ENCODE measurements around the gene SMIM45.
A peak's percentile ranks its signal among the peaks of the same experiment; 100 is the strongest.

DNA sequence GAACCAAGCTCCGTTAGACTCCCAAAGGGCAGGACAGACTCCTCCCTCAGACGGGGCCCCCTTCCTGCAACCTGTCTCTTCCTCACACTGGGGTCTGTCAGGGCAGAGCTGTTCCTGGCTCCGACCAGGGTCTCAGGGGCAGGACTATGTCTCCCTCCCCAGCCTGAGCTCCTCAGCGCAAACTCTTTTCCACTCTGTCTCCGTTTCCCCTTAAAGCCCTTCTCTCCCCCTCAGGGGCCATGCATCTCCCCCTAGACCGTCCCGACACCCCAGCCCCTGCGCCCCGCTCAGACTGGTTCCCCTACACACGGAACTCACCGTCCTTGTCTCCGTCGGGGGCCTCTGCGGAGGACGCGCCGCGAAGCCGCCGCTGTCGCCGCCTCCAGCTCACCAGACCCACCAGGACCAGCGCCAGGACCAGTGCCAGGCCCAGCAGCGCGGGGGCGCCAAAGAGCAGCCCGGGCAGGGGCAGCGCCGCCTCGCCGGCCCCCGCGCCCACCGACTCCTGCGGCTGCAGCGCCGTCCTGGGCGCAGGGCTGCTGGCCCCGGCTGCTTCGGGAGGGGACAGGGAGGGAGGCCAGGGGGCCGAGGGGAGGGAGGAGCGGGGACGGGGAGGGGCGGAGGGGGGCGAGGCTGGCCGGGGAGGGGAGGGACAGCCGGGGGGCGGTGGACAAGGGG is 26.0 kb upstream of the SMIM45 start:
- TF ChIP-seq CTCF (IDR thresholded peaks at IDR 0.05) (peak in 4 of 6 experiments; percentile 12 to 60 (median 48)), POLR2A (IDR thresholded peaks at IDR 0.05) (no peak)
